HepG2 (cell line): ENCODE measurements around the gene POLH. TPM values are rescaled to one million over a fixed set of nuclear protein-coding genes. Genes with fewer than 3 reads are reported as not detected.

ENCODE experiments used
- BRF2 ChIP-seq: sonication (generic); formaldehyde crosslinking; IDR thresholded peaks from 2 replicates; pipeline ENCODE4 v1.8.1; 2022; ENCODE audit warnings: mild to moderate bottlenecking, missing genetic modification reagents
- CBFB ChIP-seq: sonication (generic); formaldehyde crosslinking; IDR thresholded peaks from 2 replicates; pipeline ENCODE4 v1.4.0; 2020; ENCODE audit warnings: missing genetic modification reagents
- FOXM1 ChIP-seq: sonication (generic); formaldehyde crosslinking; IDR thresholded peaks from 2 replicates; pipeline ENCODE4 v1.5.0; 2020; ENCODE audit warnings: missing genetic modification reagents
- GABPB1 ChIP-seq: IDR thresholded peaks from 2 replicates; pipeline ENCODE4 v1.6.1; 2016; ENCODE audit warnings: mild to moderate bottlenecking, missing genetic modification reagents, moderate library complexity, missing compliant biosample characterization
- KLF6 ChIP-seq: IDR thresholded peaks from 2 replicates; pipeline ENCODE4 v1.8.0; 2016; ENCODE audit warnings: missing biosample characterization, missing genetic modification reagents
- MAZ ChIP-seq, 2 experiments: sonication (generic) in 1 of 2; formaldehyde crosslinking in 1 of 2; IDR thresholded peaks; 2 replicates each; pipeline versions ENCODE4 v1.5.0 to v1.6.1; 2012 to 2020; ENCODE audit warnings: low read depth in 2 of 2, mild to moderate bottlenecking in 2 of 2, borderline replicate concordance in 1 of 2, improper control_type of control experiment in 1 of 2, low read length in 1 of 2, missing genetic modification reagents in 1 of 2, moderate library complexity in 1 of 2
- MTA3 ChIP-seq: sonication (generic); formaldehyde crosslinking; IDR thresholded peaks from 2 replicates; pipeline ENCODE4 v1.4.0; 2020; ENCODE audit warnings: missing genetic modification reagents
- SCMH1 ChIP-seq: sonication (generic); formaldehyde crosslinking; IDR thresholded peaks from 2 replicates; pipeline ENCODE4 v1.9.0; 2021; ENCODE audit warnings: missing genetic modification reagents, mild to moderate bottlenecking, borderline replicate concordance
- SP140L ChIP-seq: sonication (generic); formaldehyde crosslinking; IDR thresholded peaks from 2 replicates; pipeline ENCODE4 v1.4.0; 2020; ENCODE audit warnings: missing genetic modification reagents, borderline replicate concordance
- SP4 ChIP-seq: sonication (generic); formaldehyde crosslinking; IDR thresholded peaks from 2 replicates; pipeline ENCODE4 v1.8.1; 2023; ENCODE audit warnings: mild to moderate bottlenecking, missing genetic modification reagents
- TBX3 ChIP-seq: fragments of 450-650 bp; IDR thresholded peaks from 2 replicates; pipeline ENCODE4 v1.6.1; 2017; ENCODE audit warnings: antibody characterized with exemption, mild to moderate bottlenecking, inconsistent platforms, borderline replicate concordance
- ZFP91 ChIP-seq: sonication (generic); formaldehyde crosslinking; IDR thresholded peaks from 2 replicates; pipeline ENCODE4 v1.9.0; 2022; ENCODE audit warnings: missing genetic modification reagents, mild to moderate bottlenecking, borderline replicate concordance
- ZMYM3 ChIP-seq: sonication (generic); formaldehyde crosslinking; IDR thresholded peaks from 2 replicates; pipeline ENCODE4 v1.5.1; 2020; ENCODE audit warnings: mild to moderate bottlenecking, missing genetic modification reagents
- ZNF251 ChIP-seq: sonication (generic); formaldehyde crosslinking; IDR thresholded peaks from 2 replicates; pipeline ENCODE4 v1.9.0; 2021; ENCODE audit warnings: mild to moderate bottlenecking, missing genetic modification reagents
- ZNF253 ChIP-seq: sonication (generic); formaldehyde crosslinking; IDR thresholded peaks from 2 replicates; pipeline ENCODE4 v1.8.0; 2022; ENCODE audit warnings: mild to moderate bottlenecking, missing genetic modification reagents, borderline replicate concordance
- ZNF326 ChIP-seq: sonication (generic); formaldehyde crosslinking; IDR thresholded peaks from 2 replicates; pipeline ENCODE4 v1.4.0; 2020; ENCODE audit warnings: missing genetic modification reagents, borderline replicate concordance
- ZNF552 ChIP-seq: sonication (generic); formaldehyde crosslinking; IDR thresholded peaks from 2 replicates; pipeline ENCODE4 v1.9.0; 2022; ENCODE audit warnings: missing genetic modification reagents, mild to moderate bottlenecking, borderline replicate concordance
- ZNF562 ChIP-seq: sonication (generic); formaldehyde crosslinking; IDR thresholded peaks from 2 replicates; pipeline ENCODE4 v1.8.0; 2022; ENCODE audit warnings: missing genetic modification reagents, borderline replicate concordance
- ZNF7 ChIP-seq: IDR thresholded peaks from 2 replicates; pipeline ENCODE4 v1.6.1; 2016; ENCODE audit warnings: missing biosample characterization, missing genetic modification reagents
- ZNF883 ChIP-seq: sonication (generic); formaldehyde crosslinking; IDR thresholded peaks from 2 replicates; pipeline ENCODE4 v1.5.1; 2020; ENCODE audit warnings: mild to moderate bottlenecking, missing genetic modification reagents; ENCODE audit errors: not compliant biosample characterization
- polyA plus RNA-seq, 8 experiments: library from polyadenylated mRNA; depleted of rRNA in 3 of 8; stranded (reverse) in 7 of 8; unstranded in 1 of 8; fragments of >200 nt; fragmentation: Illumina TruSeq in 4 of 8; extraction: Trizol in 4 of 8; gene quantifications; 2 replicates each; pipeline versions ENCODE4 v1.2.1 to v1.2.3, GENCODE V29; 2011 to 2016; ENCODE audit warnings: low read depth in 4 of 8, missing spikeins in 1 of 8, mixed read lengths in 1 of 8; ENCODE audit not compliant: insufficient read depth in 1 of 8
- total RNA-seq, 5 experiments: library from RNA; depleted of rRNA; stranded (reverse); fragments of >200 nt; fragmentation: Illumina TruSeq; extraction: Trizol; gene quantifications; 2 replicates each; pipeline ENCODE4 v1.2.3, GENCODE V29; 2016; ENCODE audit warnings: low read depth in 1 of 5
- TF ChIP-seq, protein P1 (sequence below): sonication (generic); formaldehyde crosslinking; IDR thresholded peaks from 2 replicates; pipeline ENCODE4 v1.4.0; 2020; ENCODE audit warnings: mild to moderate bottlenecking, missing genetic modification reagents
- TF ChIP-seq, protein P2 (sequence below): sonication (generic); formaldehyde crosslinking; IDR thresholded peaks from 2 replicates; pipeline ENCODE4 v1.4.0; 2020; ENCODE audit warnings: missing genetic modification reagents, mild to moderate bottlenecking, borderline replicate concordance

Gene POLH
- total and polyA plus RNA-seq, 2 of the 13 experiments (the other 11 are each of a cell fraction or from before 2014, with no cell fraction given), result 11.6 to 25.0 TPM

DNA sequence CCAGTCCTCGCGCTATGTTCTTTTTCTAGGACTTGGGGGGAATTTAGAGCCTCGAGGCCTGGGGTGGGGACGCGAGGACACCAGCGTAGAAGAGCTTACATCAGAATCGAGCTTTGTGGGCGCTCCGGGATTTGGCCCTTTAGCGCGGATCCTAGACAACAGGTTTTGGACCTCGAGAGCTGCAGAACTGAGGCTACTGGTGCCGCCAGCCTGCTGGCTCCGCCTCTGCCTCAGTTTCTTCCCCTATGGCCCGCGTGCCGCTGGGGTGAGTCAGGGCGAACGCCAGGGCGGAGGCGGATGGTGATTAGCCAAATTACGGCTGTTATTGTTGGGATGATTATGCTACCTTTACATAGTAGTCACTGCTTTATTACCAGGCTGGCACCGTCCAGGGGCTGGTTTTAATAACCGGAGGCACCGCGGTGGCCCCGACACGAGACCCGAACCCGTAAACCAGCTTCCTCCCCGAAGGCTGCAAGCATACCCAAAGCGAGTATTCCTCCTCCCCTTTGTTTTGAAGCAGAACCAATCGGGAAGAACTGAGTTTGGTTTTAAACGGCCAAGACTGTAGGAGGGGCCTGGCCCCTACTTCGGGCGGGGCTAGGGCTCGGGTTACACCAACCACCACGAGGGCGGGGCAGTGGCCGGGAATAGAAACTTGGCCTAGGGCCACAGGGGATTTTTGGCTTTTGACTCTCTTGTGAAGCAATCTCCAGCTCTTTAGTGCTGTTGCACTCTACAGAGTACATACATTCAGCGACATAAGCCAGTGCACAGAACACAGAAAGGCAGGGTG is 53.7 kb downstream of the POLH start (continued):
- no peak for TF ChIP-seq ZNF552 (CRISPR knock-in tag)
- no peak for TF ChIP-seq ZNF883
- TF ChIP-seq SP140L (CRISPR knock-in tag), result no peak
- TF ChIP-seq CBFB (CRISPR knock-in tag), result peak; percentile 43; the same call in 1 of the 2 replicates
- no peak; the same call in 1 of the 2 replicates for TF ChIP-seq KLF6
- TF ChIP-seq TBX3, result no peak
- TF ChIP-seq ZNF253 (CRISPR knock-in tag), result no peak
- TF ChIP-seq ZNF562 (CRISPR knock-in tag), result no peak
- TF ChIP-seq, protein P1, sequence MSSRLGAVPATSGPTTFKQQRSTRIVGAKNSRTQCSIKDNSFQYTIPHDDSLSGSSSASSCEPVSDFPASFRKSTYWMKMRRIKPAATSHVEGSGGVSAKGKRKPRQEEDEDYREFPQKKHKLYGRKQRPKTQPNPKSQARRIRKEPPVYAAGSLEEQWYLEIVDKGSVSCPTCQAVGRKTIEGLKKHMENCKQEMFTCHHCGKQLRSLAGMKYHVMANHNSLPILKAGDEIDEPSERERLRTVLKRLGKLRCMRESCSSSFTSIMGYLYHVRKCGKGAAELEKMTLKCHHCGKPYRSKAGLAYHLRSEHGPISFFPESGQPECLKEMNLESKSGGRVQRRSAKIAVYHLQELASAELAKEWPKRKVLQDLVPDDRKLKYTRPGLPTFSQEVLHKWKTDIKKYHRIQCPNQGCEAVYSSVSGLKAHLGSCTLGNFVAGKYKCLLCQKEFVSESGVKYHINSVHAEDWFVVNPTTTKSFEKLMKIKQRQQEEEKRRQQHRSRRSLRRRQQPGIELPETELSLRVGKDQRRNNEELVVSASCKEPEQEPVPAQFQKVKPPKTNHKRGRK (CRISPR knock-in tag), result no peak
- no peak for TF ChIP-seq ZNF251 (CRISPR knock-in tag)
- no peak; the same call in 1 of the 2 replicates for TF ChIP-seq BRF2 (CRISPR knock-in tag)
- TF ChIP-seq SP4, result peak; percentile 95
- TF ChIP-seq ZMYM3 (CRISPR knock-in tag), result no peak
- no peak for TF ChIP-seq MTA3 (CRISPR knock-in tag)
- TF ChIP-seq SCMH1 (CRISPR knock-in tag), result no peak
- peak; percentile 60; the same call in 1 of the 2 replicates for TF ChIP-seq MAZ (IDR thresholded peaks at IDR 0.05; ENCODE audit: borderline replicate concordance, low read depth, low read length)
- TF ChIP-seq MAZ (CRISPR knock-in tag; IDR thresholded peaks at IDR 0.05; ENCODE audit: low read depth), result peak; percentile 77
- no peak for TF ChIP-seq ZNF7 (CRISPR knock-in tag)
- peak; percentile 87 for TF ChIP-seq ZFP91
- no peak for TF ChIP-seq ZNF326 (CRISPR knock-in tag)
- no peak for TF ChIP-seq GABPB1 (CRISPR knock-in tag)
- TF ChIP-seq FOXM1 (CRISPR knock-in tag), result peak; percentile 92
- TF ChIP-seq, protein P2, sequence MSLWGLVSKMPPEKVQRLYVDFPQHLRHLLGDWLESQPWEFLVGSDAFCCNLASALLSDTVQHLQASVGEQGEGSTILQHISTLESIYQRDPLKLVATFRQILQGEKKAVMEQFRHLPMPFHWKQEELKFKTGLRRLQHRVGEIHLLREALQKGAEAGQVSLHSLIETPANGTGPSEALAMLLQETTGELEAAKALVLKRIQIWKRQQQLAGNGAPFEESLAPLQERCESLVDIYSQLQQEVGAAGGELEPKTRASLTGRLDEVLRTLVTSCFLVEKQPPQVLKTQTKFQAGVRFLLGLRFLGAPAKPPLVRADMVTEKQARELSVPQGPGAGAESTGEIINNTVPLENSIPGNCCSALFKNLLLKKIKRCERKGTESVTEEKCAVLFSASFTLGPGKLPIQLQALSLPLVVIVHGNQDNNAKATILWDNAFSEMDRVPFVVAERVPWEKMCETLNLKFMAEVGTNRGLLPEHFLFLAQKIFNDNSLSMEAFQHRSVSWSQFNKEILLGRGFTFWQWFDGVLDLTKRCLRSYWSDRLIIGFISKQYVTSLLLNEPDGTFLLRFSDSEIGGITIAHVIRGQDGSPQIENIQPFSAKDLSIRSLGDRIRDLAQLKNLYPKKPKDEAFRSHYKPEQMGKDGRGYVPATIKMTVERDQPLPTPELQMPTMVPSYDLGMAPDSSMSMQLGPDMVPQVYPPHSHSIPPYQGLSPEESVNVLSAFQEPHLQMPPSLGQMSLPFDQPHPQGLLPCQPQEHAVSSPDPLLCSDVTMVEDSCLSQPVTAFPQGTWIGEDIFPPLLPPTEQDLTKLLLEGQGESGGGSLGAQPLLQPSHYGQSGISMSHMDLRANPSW (CRISPR knock-in tag), result no peak
